ENCODE data around the gene XRN1.
"Not testable (repeated sequence)": the region's sequence is repeated elsewhere in the genome, so short reads cannot be mapped to it uniquely, and the experiment has no call there.

Gene XRN1

DNA sequence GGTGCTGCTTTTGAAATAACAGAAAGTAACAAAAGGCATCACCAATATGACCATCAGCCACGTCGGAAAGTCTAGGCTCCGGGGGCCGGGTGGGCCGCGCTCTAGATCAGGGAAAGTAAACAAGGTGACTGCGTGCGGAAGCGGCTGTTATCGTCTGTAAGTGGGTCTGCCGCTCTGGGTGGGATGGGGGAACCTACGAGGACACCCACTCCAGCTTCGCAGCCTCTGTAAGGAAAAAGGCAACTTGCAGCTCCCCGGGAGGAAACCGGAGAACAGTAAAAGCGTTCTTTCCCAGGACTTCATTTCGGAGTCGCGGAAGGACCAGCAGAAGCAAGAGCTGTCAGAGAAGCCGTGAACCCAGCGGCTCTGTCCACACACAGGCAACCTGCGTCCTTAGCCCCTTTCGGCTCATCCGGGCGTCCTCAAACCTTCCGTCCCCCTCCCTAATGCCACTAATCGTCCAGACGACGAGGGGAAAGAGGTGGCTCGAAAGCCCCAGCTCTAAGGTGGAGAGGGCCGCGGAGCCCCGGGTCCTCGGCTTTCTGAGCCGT lies 461 bp downstream of the XRN1 start:
- Histone ChIP-seq H3K9me3 (ENCODE audit: control insufficient read depth, insufficient read depth, low read length) (no peaks in the 10 kb centered on the region), H3K4me1 (ENCODE audit: insufficient read depth, low read length) (no peaks in the 10 kb centered on the region), H3K36me3 (ENCODE audit: insufficient read depth, low read length) (no peaks in the 10 kb centered on the region), H3K9ac (ENCODE audit: low read depth, low read length) (peak overlapping the region; percentile 95)

DNA sequence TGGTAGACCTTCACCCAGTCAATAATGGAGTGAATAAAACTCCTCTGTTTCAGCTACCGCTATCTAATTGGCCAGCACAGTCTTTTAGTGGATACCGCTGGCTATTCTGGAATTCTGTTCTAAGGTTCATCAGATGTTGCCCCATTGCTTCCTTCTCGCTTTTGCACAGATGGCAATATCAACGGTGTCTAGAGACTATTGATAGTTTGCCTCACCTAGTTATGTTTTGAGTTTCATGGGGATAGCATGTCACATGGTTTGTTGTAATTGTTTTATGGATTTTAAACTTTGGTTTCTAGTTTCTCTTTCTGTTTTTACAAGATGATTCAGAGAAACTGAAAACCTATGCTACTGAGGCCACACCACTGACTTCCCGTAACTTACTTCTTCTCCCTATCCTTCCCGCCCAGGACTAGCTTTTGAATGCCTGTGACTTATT lies 2.0 kb downstream of the XRN1 start:
- no peaks in the 10 kb centered on the region for H3K36me3 ChIP-seq (ENCODE audit: insufficient read depth, low read length)
- no peaks in the 10 kb centered on the region for H3K9me3 ChIP-seq (ENCODE audit: control insufficient read depth, insufficient read depth, low read length)
- H3K4me1 ChIP-seq (ENCODE audit: insufficient read depth, low read length) = no peaks in the 10 kb centered on the region
- H3K9ac ChIP-seq (ENCODE audit: low read depth, low read length) = no peak overlapping the region

DNA sequence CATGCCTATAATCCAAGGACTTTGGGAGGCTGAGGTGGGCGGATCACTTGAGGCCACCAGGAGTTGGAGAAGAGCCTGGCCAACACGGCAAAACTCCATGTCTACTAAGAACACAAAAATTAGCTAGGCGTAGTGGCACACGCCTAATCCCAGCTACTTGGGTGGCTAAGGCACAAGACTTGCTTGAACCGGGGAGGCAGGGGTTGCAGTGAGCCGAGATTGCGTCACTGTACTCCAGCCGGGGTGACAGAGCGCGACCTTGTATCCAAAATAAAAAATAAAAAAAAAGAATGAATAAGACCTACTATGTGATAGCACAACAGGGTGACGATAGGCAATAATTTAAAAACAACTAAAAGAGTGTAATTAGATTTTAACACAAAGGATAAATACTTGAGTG lies 3.5 kb downstream of the XRN1 start:
- Histone ChIP-seq H3K4me1 (ENCODE audit: insufficient read depth, low read length) (no peaks in the 10 kb centered on the region), H3K36me3 (ENCODE audit: insufficient read depth, low read length) (no peaks in the 10 kb centered on the region), H3K9me3 (ENCODE audit: control insufficient read depth, insufficient read depth, low read length) (no peaks in the 10 kb centered on the region), H3K9ac (ENCODE audit: low read depth, low read length) (no peak overlapping the region)

DNA sequence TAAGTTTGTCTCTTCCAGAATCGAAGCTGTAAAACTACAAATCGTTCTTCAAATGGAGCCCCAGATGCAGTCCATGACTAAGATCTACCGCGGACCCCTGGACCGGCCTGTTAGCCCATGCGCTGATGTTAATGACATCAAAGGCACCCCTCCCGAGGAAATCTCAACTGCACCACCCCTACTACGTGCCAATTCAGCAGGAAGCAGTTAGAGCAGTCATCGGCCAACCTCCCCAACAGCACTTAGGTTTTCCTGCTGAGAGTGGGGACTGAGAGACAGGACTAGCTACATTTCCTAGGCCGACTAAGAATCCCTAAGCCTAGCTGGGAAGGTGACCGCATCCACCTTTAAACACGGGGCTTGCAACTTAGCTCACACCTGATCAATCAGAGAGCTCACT lies 4.8 kb downstream of the XRN1 start:
- not testable (repeated sequence) for H3K9me3 ChIP-seq (ENCODE audit: control insufficient read depth, insufficient read depth, low read length); H3K4me1 ChIP-seq (ENCODE audit: insufficient read depth, low read length); H3K9ac ChIP-seq (ENCODE audit: low read depth, low read length); H3K36me3 ChIP-seq (ENCODE audit: insufficient read depth, low read length)

DNA sequence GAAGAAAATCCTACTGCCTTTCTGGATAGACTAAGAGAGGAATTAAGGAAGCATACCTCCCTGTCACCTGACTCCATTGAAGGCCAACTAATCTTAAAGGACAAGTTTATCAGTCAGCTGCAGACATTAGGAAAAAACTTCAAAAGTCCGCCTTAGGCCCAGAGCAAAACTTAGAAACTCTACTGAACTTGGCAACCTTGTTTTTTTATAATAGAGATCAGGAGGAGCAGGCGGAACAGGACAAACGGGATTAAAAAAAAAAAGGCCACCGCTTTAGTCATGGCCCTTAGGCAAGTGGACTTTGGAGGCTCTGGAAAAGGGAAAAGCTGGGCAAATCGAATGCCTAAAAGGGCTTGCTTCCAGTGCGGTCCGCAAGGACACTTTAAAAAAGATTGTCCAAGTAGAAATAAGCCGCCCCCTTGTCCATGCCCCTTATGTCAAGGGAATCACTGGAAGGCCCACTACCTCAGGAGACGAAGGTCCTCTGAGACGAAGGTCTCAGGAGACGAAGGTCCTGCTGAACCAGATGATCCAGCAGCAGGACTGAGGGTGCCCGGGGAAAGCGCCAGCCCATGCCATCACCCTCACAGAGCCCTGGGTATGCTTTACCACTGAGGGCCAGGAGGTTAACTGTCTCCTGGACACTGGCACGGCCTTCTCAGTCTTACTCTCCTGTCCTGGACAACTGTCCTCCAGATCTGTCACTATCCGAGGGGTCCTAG lies 8.2 kb downstream of the XRN1 start:
- not testable (repeated sequence) for H3K9me3 ChIP-seq (ENCODE audit: control insufficient read depth, insufficient read depth, low read length); H3K36me3 ChIP-seq (ENCODE audit: insufficient read depth, low read length)

DNA sequence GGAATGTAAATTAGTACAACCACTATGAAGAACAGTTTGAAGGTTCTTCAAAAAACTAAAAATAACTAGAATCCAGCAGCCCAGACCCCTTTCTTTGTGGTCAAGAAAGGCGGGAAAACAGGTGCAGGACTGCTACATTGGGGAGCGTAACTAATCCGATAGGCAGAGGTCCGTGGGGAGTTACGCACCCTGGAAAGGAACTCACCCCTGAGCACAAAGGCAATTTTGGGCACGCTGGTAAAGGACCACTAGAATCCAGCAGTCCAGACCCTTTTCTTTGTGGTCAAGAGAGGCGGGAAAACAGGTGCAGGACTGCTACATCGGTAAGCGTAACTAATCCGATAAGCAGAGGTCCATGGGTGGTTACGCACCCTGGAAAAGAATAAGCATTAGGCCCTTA lies 9.7 kb downstream of the XRN1 start:
- H3K36me3 ChIP-seq (ENCODE audit: insufficient read depth, low read length); H3K9me3 ChIP-seq (ENCODE audit: control insufficient read depth, insufficient read depth, low read length); H3K4me1 ChIP-seq (ENCODE audit: insufficient read depth, low read length); H3K9ac ChIP-seq (ENCODE audit: low read depth, low read length): not testable (repeated sequence)

More for the DNA sequence above, 8.2 kb downstream of the XRN1 start:
- not testable (repeated sequence) for H3K9ac ChIP-seq (ENCODE audit: low read depth, low read length); H3K4me1 ChIP-seq (ENCODE audit: insufficient read depth, low read length)

DNA sequence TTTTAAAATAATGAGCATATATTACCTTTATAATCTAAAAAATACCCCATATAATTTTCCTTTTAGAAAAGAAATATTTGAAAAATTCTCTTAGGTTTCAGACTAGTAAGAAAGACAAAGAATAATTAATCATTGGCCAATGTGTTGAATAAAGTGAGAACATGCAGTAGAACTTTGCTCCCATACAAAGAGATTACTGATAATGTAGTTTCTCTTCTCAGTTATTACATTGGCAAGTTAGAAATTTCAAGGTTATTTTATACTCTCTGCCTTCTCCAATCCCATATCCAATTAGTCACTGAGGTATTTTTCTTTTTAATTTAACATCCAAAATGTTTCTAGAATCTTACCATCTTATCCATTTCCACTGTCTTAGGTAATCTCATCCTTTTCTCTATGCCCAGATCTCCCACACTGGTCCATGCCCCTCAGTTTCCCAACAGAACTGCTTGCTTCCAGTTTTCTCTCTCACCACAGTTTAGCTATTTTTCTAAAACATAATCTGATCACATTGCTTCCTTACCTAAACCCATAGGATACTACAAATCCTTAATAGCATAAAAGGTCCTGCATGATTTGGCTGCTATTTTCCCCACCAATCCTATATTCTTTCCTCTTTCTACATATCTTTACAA lies 10.8 kb downstream of the XRN1 start:
- Histone ChIP-seq H3K9me3 (ENCODE audit: control insufficient read depth, insufficient read depth, low read length) (no peaks in the 10 kb centered on the region), H3K36me3 (ENCODE audit: insufficient read depth, low read length) (no peaks in the 10 kb centered on the region)

DNA sequence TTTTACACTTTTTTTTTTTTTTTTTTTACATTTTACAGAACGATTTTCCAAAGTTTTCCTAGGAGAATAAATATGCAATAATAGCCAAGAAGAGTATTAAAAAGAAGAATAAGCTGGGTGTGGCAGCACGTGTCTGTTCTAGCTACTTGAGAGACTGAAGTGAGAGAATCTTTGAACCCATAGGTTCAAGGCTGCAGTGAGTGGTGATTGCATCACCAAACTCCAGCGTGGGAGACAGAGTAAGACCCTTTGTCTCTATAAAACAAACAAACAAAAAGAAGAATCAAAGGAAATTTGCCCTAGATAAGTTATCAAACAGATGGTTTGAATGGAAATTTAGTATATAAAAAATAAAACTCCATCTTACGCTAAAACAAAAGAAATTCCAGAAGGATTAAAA lies 13.3 kb downstream of the XRN1 start:
- H3K9ac ChIP-seq (ENCODE audit: low read depth, low read length) = no peak overlapping the region
- peaks cover 8% of the 10 kb centered on the region; the same call in 1 of the 2 replicates for H3K36me3 ChIP-seq (ENCODE audit: insufficient read depth, low read length)
- no peaks in the 10 kb centered on the region for H3K9me3 ChIP-seq (ENCODE audit: control insufficient read depth, insufficient read depth, low read length)
- H3K4me1 ChIP-seq (ENCODE audit: insufficient read depth, low read length) = no peaks in the 10 kb centered on the region

More for the DNA sequence above, 10.8 kb downstream of the XRN1 start:
- no peaks in the 10 kb centered on the region for H3K4me1 ChIP-seq (ENCODE audit: insufficient read depth, low read length)
- no peak overlapping the region for H3K9ac ChIP-seq (ENCODE audit: low read depth, low read length)

DNA sequence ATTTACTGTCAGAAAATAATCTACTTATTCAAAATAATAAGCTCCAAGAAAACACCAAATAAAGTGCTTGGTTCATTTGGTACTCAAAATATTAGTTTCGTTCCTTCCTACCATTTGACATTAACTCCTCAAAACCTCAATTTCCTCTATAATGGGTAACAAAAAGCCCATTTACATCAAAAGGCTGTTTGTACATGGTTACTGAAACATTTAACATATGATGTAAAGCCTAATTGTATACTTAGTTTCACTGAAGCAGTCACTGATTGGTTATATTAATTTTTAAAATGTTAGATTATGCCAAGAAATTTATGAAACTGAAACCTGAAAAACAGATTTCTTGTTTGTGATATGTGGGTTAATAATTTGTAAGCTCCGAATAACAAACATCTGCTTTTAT lies 14.7 kb downstream of the XRN1 start:
- Histone ChIP-seq H3K36me3 (ENCODE audit: insufficient read depth, low read length) (peaks cover 8% of the 10 kb centered on the region), H3K9ac (ENCODE audit: low read depth, low read length) (no peak overlapping the region), H3K4me1 (ENCODE audit: insufficient read depth, low read length) (no peaks in the 10 kb centered on the region), H3K9me3 (ENCODE audit: control insufficient read depth, insufficient read depth, low read length) (no peaks in the 10 kb centered on the region)

DNA sequence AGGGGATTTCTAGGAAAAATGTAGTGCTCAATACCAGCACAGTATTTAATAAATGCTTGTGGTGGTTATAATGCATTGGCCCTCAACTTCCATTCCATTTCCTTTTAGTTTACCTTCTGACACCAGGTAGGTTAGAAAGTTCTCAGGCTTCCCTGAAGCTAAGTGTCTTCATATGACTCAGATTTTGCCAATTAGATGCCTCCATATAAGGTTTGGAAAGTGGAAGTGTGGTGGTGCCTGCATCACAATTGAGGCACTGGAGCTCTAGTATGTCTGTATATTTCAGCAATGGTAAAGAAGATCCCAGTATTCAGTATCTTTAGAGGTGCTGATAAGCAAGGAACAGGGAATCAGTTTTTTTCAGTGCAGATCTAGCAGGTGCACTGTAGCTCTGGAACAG lies 18.3 kb downstream of the XRN1 start:
- H3K36me3 ChIP-seq (ENCODE audit: insufficient read depth, low read length) = peaks cover 8% of the 10 kb centered on the region
- no peaks in the 10 kb centered on the region for H3K9me3 ChIP-seq (ENCODE audit: control insufficient read depth, insufficient read depth, low read length)
- no peaks in the 10 kb centered on the region for H3K4me1 ChIP-seq (ENCODE audit: insufficient read depth, low read length)
- no peak overlapping the region for H3K9ac ChIP-seq (ENCODE audit: low read depth, low read length)

DNA sequence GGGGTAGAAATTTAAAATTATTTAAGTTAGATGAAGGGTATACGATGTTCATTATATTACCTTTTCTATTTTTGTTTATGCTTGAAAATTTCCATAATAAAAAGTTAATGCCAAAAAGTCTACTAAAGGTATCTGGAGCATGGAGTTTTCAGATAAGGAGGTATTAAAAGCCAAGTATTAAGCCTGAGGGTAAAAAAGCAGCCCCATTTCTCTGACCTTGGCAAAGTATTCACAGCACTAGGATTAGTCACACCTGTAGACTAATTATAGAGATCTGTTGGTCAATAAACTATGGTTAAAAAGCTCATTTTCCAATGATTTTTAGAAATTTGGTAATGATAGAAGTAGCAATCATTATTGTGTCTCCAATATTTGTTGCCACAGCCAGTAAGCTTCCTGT lies 23.1 kb downstream of the XRN1 start:
- Histone ChIP-seq H3K9me3 (ENCODE audit: control insufficient read depth, insufficient read depth, low read length) (no peaks in the 10 kb centered on the region), H3K9ac (ENCODE audit: low read depth, low read length) (no peak overlapping the region), H3K4me1 (ENCODE audit: insufficient read depth, low read length) (no peaks in the 10 kb centered on the region), H3K36me3 (ENCODE audit: insufficient read depth, low read length) (no peaks in the 10 kb centered on the region; the same call in 1 of the 2 replicates)

DNA sequence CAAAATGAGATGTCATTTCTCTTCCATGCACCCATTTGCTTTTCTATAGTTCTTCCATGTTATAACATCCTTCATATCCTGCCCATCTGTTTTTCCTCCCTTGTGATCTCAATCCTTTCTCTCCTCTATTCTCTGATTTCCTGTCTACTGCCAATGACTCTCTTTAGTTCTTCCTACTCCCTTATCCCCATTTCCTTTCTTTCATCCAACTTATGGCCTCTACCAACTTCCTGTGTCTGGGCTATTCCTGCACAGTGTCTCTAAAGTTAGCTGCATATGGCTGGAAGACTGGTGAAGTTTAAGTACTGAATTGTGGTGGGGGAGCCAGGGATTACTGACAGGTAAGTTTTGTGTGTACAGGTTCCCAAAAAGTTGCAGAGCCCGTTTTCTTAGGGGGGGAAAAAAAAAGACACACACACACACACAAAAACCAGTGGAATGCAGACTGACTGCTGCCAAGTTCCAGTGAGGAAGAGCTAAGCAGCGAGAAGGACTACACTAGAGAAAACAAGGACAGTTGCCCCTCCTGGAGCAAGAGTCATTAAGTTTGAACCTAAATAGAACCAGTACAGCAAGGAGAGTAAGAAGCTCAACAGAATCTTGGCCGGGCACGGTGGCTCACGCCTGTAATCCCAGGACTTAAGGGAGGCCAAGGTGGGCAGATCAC lies 28.8 kb downstream of the XRN1 start:
- peaks cover 3% of the 10 kb centered on the region for H3K36me3 ChIP-seq (ENCODE audit: insufficient read depth, low read length)
- H3K4me1 ChIP-seq (ENCODE audit: insufficient read depth, low read length) = no peaks in the 10 kb centered on the region
- H3K9me3 ChIP-seq (ENCODE audit: control insufficient read depth, insufficient read depth, low read length) = no peaks in the 10 kb centered on the region
- H3K9ac ChIP-seq (ENCODE audit: low read depth, low read length) = no peak overlapping the region

DNA sequence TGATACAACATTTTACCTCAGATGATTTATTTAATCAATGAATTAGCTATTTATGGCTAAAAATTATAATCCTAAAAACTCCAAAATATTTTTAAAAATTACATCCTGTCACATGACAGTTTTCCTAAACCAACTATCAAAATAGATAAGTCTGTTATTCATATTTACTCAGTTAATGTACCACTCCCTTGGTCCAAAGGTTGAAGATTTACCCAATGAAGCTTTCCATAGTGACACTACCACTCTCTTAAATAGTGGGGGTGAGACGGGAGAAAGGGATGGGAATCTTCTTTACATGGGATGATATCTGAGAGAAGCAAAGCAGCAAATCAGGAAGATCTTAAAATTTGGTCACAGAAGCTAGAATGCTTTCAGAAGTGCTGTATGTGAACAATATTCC lies 30.5 kb downstream of the XRN1 start:
- Histone ChIP-seq H3K9me3 (ENCODE audit: control insufficient read depth, insufficient read depth, low read length) (no peaks in the 10 kb centered on the region), H3K36me3 (ENCODE audit: insufficient read depth, low read length) (peaks cover 3% of the 10 kb centered on the region), H3K9ac (ENCODE audit: low read depth, low read length) (no peak overlapping the region), H3K4me1 (ENCODE audit: insufficient read depth, low read length) (no peaks in the 10 kb centered on the region)

DNA sequence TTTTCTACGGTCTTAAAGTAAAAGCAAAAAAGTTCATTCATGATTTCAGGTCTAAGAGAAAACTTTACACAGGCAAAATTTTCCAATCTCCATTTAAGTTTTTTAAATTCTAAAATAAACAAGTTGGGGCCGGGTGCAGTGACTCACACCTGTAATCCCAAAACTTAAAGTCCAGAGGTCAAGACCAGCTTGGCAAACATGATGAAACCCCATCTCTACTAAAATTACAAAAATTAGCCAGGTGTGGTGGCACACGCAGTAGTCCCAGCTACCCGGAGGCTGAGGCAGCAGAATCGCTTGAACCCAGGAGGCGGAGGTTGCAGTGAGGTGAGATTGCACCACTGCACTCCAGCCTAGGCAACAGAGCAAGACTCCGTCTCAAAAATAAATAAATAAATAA lies 47.3 kb downstream of the XRN1 start:
- not testable (repeated sequence) for H3K36me3 ChIP-seq (ENCODE audit: insufficient read depth, low read length); H3K9me3 ChIP-seq (ENCODE audit: control insufficient read depth, insufficient read depth, low read length); H3K4me1 ChIP-seq (ENCODE audit: insufficient read depth, low read length); H3K9ac ChIP-seq (ENCODE audit: low read depth, low read length)
